Non-pigmented ciliary epithelial cell (primary cell): ENCODE data around the gene PROCA1.
"Not testable (repeated sequence)": the region's sequence is repeated elsewhere in the genome, so short reads cannot be mapped to it uniquely, and the experiment has no call there.

ENCODE experiments used
- DNase-seq: peaks from one replicate; pipeline ENCODE4 v3.0.0-alpha.2; 2010; ENCODE audit warnings: low read depth

Gene PROCA1

GRCh38 chr17:28667870-28668269 is 43.8 kb downstream of the PROCA1 start:
- DNase-seq, result no peak

DNA sequence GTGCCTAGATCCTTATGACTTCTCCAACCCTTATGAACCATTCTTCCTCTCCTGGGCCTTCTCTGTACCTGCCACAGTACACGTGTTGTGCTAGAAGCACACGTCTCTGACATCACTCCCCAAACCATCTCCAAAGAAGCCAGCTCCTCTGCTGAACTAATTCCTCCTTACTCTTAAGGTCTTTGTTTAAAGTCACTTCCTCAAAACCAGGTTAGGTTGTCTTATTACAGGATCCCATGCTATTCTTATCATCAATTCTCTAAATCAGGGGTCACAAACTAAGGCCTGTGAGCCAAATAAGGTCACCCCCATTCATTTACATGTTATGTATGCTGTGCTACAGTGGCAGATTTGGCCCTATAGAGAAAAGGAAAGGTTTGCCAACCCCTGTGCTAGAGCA is 45.7 kb downstream of the PROCA1 start:
- DNase-seq, result no peak

GRCh38 chr17:28663723-28664122 is 48.0 kb downstream of the PROCA1 start:
- no peak for DNase-seq

- no peak for DNase-seq
These were observed 49.2 kb downstream of the PROCA1 start for GRCh38 chr17:28662527-28662829.

DNA sequence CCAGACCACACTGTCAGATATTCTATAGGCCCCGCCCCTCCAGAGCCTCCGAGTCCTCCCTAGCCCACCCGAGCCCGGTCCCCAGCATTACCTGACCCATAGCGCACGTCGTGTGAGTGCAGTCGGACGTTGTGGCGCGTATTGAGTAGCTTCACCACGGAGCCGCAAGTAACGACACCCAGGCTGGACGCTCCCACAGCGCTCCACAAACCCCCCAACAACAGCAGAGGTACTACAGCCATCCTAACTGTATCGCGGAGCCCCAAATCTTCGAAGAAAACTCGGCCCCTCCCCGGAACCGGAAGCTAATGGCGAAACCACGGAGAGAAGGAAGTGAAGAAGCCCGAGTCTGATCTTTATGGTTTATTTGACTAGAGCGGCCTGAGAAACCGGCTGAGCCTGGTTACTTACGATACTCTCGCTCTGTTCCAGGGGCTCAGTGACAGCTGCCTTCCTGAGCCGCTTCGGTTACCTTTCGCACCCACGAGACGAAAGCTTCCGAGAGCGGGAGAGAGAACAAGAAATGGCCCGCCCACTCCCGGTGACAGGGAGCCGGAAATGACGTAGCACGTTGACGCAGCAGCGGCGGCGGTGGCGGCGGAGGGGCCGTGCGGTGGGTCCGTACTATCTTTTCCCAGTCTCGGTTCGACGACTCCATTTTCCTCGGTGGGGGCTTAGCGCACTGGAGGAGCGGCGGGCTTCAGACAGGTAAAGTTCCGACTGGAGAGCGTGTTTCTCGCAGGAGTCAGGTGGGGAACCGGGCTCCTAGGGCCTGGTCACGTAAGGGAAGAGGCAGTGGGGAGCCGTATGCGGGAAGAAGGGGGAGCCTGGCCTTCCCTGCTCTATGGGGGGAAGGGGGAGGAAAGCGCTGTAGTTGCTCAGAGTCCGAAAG is 49.8 kb downstream of the PROCA1 start, which contains the start of the genes SDF2 and SUPT6H:
TSS of gene SDF2 (minus strand) at position 272 of the 892 bp plus-strand sequence. CDS start at position 242, 30 bp downstream.
TSS of gene SUPT6H (plus strand) at position 571 of the 892 bp plus-strand sequence. CDS start 11,197 bp downstream, outside the sequence.
- DNase-seq, result no peak

DNA sequence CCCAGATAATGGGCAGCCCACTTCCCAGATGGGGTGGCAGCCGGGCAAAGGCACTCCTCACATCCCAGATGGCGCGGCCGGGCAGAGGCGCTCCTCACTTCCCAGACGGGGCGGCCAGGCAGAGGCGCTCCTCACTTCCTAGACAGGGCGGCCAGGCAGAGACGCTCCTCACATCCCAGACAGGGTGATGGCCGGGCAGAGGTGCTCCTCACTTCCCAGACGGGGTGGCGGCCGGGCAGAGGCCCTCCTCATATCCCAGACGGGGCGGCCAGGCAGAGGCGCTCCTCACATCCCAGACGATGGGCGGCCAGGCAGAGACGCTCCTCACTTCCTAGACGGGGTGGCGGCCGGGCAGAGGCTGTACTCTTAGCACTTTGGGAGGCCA is 52.2 kb downstream of the PROCA1 start:
- DNase-seq, result not testable (repeated sequence)

DNA sequence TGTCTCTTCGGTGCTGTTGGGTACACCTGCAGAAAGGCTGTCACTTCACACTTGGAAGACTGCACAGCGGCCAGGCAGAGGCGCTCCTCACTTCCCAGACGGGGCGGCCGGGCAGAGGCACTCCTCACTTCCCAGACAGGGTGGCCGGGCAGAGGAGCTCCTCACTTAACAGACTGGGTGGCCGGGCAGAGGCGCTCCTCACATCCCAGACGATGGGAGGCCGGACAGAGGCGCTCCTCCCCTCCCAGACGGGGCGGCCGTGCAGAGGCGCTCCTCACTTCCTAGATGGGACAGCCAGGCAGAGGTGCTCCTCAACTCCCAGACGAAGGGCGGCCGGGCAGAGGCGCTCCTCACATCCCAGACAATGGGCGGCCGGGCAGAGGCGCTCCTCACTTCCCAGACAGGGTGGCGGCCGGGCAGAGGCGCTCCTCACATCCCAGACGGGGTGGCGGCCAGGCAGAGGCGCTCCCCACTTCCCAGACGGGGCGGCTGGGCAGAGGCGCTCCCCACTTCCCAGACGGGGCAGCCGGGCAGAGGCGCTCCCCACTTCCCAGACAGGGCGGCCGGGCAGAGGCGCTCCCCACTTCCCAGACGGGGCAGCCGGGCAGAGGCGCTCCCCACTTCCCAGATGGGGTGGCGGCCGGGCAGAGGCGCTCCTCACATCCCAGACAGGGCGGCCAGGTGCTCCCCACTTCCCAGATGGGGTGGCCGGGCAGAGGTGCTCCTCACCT is 52.8 kb downstream of the PROCA1 start:
- DNase-seq, result not testable (repeated sequence)

DNA sequence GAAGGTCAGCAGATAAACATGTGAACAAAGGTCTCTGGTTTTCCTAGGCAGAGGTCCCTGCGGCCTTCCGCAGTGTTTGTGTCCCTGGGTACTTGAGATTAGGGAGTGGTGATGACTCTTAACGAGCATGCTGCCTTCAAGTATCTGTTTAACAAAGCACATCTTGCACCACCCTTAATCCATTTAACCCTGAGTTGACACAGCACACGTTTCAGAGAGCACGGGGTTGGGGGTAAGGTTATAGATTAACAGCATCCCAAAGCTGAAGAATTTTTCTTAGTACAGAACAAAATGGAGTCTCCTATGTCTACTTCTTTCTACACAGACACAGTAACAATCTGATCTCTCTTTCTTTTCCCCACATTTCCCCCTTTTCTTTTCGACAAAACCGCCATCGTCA is 53.3 kb downstream of the PROCA1 start:
- DNase-seq, result not testable (repeated sequence)

DNA sequence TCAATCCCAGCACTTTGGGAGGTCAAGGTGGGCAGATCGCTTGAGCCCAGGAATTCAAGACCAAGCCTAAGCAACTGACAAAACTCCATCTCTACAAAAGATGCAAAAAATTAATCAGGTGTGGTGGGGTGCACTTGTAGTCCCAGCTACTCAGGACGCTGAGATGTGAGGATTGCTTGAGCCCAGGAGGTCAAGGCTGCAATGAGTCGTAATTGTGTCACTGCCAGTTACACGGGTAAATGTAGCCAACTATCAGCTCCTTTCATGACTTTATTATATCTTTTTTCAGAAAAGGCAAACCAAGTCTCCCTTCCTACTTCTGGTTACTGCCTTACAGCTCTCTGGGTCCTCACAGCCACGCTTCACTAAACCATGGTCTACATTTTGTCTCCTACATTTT is 53.9 kb downstream of the PROCA1 start:
- no peak for DNase-seq

DNA sequence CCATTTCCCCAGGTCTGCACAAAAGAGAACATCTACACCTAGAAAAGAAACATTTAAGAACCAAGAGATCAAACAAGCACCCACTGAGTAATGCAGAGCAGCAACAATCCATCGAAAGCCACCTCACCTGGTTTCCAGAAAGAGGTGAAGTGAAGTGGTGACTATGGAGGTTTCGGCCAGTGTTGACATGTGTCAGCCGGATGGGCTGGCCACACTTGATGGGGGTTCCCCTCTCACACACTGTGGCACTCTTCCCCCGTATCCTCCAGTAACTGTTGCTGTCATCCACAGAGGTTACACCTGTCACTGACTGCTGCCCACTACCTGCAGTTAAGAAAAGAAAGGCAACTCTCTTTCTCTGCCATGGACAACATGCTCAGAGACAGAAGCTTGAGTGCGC is 56.5 kb downstream of the PROCA1 start:
- DNase-seq, result no peak
